ENCODE results near the gene TRIM54.
"Not testable (repeated sequence)": the region's sequence is repeated elsewhere in the genome, so short reads cannot be mapped to it uniquely, and the experiment has no call there.

Gene TRIM54

GRCh38 chr2:27315122-27315521 lies 32.9 kb downstream of the TRIM54 start:
- no peak for DNase-seq

- no peak for DNase-seq
Observed at GRCh38 chr2:27316655-27317412, 34.6 kb downstream of the TRIM54 start.

DNA sequence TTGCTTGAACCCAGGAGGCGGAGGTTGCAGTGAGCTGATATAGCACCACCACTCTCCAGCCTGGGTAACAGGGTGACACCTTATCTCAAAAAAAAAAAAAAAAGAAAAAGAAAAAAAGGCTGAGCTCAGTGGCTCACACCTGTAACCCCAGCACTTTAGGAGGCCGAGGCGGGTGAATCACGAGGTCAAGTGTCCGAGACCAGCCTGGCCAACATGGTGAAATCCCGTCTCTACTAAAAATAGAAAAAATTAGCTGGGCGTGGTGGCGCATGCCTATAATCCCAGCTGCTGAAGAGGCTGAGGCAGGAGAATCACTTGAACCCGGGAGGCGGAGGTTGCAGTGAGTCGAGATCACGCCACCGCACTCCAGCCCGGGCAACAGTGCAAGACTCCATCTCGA lies 37.6 kb downstream of the TRIM54 start:
- DNase-seq, result not testable (repeated sequence)

- DNase-seq, result peak; percentile 44
Observed at GRCh38 chr2:27320958-27321543, 38.8 kb downstream of the TRIM54 start.

- no peak for DNase-seq
Observed at GRCh38 chr2:27322301-27322765, 40.1 kb downstream of the TRIM54 start.

GRCh38 chr2:27322766-27323595 lies 40.8 kb downstream of the TRIM54 start, which contains the start of gene MPV17:
TSS of gene MPV17 (minus strand) at chr2:27323097. CDS start at chr2:27322517, 580 bp downstream.
- peak; percentile 95 for DNase-seq

DNA sequence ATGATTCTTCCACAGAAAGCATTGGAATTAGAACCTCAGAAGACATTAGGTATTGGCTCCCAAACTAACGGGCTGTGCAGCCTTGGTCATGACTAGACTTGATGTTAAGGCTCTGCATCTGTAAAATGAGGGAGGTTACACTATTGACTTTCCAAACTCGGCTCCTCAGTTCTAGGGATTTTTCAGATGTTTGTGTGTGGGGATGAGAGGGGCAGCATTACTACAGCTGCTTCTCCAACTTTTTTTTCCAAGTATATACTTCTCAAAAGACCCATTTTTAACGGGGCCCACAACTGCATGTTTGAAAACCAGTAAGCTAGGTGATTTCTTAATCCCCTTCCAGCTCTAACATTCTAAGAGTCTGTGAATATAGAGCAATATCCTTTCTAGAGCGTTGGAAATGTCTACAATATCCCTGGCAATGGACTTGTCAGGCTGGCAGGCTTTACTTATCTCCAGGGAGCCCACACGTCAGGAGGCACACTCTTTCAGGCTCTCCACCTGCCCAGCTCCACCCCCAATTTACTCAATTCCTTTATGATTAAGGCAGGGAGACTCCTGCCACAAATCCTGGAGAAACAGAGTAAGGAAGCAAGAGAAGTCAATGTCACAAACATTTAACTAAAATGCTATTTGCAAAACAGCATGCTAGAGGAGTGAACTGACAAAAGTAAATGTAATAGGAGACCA lies 41.5 kb downstream of the TRIM54 start:
- DNase-seq, result no peak

GRCh38 chr2:27324720-27325119 lies 42.5 kb downstream of the TRIM54 start:
- no peak for DNase-seq

GRCh38 chr2:27335311-27335710 lies 53.1 kb downstream of the TRIM54 start:
- no peak for DNase-seq

- DNase-seq, result no peak
Observed at GRCh38 chr2:27336173-27336572, 53.9 kb downstream of the TRIM54 start.

- DNase-seq, result no peak
Observed at GRCh38 chr2:27347641-27348040, 65.4 kb downstream of the TRIM54 start.

DNA sequence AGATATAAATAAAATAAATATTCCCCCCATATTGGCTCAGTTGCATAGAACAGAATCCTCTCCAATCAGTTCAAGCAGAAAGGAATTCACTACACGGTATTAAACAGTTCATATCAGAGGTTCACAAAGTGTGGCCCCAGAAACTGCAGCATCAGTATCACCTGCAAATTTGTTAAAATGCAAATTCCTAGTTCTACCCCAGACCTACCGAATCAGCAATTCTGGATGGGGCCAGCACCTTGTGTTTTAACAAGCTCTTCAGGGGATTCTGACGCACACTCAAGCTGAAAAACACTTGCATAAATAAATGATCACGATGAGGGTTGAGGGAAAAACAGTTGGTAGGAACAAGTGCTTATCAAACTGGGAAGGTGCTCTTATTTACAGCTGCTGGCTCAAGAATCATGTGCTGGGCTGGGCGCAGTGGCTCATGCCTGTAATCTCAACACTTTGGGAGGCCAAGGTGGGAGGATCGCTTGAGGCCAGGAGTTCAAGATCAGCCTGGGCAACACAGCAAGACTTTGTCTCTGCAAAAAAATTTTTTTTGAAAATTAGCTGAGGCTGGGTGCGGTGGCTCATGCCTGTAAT lies 68.0 kb downstream of the TRIM54 start:
- no peak for DNase-seq

DNA sequence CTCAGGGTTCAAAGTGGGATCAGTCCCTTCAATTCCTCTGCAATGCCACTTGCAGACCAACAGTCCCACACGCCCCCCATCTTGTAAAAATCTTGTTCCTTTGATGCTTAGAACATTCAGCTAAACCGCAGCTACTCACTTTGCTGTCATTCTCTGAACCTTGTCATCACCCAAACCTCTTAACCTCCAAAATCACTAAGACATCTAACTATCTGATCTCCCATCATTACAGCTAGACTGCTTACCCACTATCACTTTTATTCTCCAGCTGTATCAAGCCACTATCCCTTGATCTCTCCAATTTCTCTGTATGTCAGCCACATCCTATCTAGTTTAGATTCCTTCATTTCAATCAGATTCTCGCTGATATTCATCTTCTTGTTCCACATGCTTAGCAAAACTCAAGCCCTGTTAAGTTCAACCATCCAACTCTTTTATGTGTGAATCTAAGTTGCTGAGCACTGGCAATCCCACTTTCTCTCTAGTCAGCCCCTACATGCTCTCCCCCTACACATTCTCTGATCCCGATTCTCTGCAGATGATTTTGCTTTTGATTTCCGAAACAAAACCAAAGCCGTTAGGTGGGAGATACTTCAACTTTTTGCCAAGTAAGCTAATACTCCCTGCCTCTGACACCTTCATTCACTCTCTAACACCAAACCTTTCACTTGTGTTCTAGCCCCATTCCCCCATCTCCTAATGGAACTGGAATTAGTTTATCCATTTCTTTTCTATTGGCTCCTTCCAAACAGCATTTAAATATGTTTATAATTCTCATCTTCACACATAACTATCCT lies 69.8 kb downstream of the TRIM54 start:
- no peak for DNase-seq

DNA sequence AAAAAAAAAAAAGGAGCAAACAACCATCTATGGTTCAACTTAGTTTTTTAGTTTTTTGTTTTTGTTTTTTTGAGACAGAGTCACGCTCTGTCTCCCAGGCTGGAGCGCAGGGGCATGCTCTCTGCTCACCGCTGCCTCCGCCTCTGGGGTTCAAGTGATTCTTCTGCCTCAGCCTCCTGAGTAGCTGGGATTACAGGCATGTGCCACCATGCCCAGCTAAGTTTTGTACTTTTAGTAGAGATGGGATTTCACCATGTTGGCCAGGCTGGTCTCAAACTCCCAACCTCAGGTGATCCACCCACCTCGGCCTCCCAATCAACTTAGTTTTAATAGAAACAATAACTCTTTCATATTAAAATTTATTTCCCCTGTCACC lies 71.1 kb downstream of the TRIM54 start:
- DNase-seq, result not testable (repeated sequence)

DNA sequence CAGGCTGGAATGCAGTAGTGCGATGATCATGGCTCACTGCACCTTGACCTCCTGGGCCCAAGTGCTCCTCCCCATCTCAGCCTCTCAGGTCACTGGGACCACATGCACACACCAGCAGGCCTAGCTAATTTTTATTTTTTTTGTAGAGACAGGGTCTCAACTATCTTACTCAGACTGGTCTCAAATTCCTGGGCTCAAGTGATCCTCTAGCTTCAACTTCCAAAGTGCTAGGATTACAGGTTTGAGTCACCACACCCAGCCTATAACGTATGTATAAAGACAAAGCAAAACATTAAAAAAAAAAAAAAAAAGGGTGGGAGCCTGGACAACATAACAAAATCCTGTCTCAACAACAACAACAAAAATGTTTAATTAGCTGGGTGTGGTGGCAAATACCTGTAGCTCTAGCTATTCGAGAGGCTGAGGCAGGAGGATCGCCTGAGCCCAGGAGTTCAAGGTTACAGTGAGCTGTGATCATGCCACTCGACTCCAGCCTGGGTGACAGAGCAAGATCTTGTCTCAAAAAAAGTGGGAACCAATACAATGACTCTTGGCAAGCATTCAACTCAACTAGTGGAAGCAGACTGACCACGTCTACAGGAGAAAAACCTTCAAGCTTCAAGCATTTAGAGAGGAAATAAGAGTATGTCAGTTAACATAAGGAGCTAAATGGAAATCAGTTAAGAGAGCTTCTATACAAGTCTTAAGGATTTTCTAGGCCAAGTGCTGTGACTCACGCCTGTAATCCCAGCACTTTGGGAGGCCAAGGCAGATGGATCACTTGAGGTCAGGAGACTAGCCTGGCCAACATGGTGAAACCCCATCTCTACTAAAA lies 71.8 kb downstream of the TRIM54 start:
- no peak for DNase-seq

DNA sequence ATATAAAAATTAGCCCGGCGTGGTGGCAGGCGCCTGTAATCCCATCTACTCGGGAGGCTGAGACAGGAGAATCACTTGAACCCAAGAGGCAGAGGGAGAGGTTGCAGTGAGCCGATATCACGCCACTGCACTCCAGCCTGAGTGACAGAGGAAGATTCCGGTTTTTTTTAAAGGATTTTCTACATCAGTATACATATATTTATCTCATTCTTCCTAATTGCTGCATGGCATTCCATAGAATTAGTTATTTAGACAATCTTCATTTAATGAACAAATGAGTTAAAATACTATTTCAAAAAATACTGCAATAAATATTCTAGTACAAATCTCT lies 72.3 kb downstream of the TRIM54 start:
- DNase-seq, result no peak

GRCh38 chr2:27356056-27356381 lies 73.8 kb downstream of the TRIM54 start:
- DNase-seq, result peak; percentile 51

DNA sequence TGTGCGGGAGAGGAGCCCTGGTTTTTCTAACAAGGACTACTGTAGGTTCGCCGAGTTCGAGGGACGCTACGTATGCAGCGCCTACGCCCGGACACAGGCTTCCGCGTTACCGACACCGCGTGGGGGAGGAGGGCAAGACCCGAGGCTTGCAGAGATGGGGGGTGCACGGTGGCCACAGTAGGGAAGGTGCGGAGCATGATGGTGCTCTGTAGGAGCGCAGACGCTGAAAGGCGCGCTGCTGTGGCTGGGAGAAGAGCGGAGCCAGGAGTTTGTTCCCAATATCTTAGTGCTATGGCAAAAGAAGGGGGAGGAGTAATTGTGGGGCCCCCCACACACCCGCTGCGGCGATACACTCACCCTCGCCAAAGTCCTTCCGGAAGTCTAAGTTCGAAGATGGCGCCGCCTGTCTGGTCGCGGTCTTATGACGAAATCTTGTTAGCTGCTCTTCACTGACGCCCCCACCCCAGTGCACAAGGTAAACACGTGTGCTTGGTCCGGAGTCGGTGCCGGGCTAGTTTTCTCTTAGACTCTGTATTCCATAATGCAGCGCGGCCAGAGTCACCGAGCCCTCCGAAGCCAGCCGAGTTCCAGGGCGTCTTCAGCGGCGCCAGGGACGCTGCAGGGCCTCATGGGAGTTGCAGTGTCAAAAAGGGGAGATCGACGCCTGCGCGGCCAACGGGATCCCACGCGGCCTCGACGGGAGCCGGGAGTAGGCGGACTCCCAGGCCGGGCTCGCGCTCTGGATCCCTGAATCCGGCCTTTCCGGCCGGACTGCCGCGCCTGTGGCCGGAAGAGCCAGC lies 74.4 kb downstream of the TRIM54 start, which contains the start of gene GTF3C2:
Gene GTF3C2, minus strand, starts transcription at position 383 of the 800 bp plus-strand sequence. CDS start 13,210 bp downstream, outside the sequence.
- DNase-seq, result peak; percentile 96

All from femur (tissue), 1 donor.